Smooth muscle cell of the brain vasculature (primary cell): Measurements from ENCODE around the gene CEACAM16.
"Not testable (repeated sequence)": the region's sequence is repeated elsewhere in the genome, so short reads cannot be mapped to it uniquely, and the experiment has no call there.

Experiments used
- DNase-seq: peaks from one replicate; pipeline ENCODE4 v3.0.0-alpha.2; 2012; ENCODE audit warnings: low read depth, low spot score

Gene CEACAM16

GRCh38 chr19:44698492-44699201 is at the start of gene CEACAM16:
Gene CEACAM16 (plus strand): TSS chr19:44699151. CDS start chr19:44701457, 2,306 bp downstream.
- no peak for DNase-seq

GRCh38 chr19:44649578-44650145 is 49.3 kb upstream of the CEACAM16 start:
- no peak for DNase-seq

GRCh38 chr19:44653343-44653742 is 45.6 kb upstream of the CEACAM16 start:
- DNase-seq, result no peak

- no peak for DNase-seq
These were observed 44.8 kb upstream of the CEACAM16 start for GRCh38 chr19:44653977-44654774.

- DNase-seq, result no peak
These were observed 41.6 kb upstream of the CEACAM16 start for GRCh38 chr19:44657211-44657921.

GRCh38 chr19:44658069-44658733 is 40.8 kb upstream of the CEACAM16 start:
- DNase-seq, result no peak

GRCh38 chr19:44660081-44660480 is 38.9 kb upstream of the CEACAM16 start:
- DNase-seq, result no peak

GRCh38 chr19:44661205-44661604 is 37.7 kb upstream of the CEACAM16 start:
- DNase-seq, result no peak

GRCh38 chr19:44661904-44662303 is 37.0 kb upstream of the CEACAM16 start:
- no peak for DNase-seq

GRCh38 chr19:44662691-44663385 is 36.1 kb upstream of the CEACAM16 start:
- no peak for DNase-seq

- no peak for DNase-seq
These were observed 35.0 kb upstream of the CEACAM16 start for GRCh38 chr19:44663996-44664395.

- no peak for DNase-seq
These were observed 34.0 kb upstream of the CEACAM16 start for GRCh38 chr19:44664976-44665375.

- no peak for DNase-seq
These were observed 31.9 kb upstream of the CEACAM16 start for GRCh38 chr19:44666852-44667556.

- DNase-seq, result no peak
These were observed 29.8 kb upstream of the CEACAM16 start for GRCh38 chr19:44668985-44669764.

- not testable (repeated sequence) for DNase-seq
These were observed 28.9 kb upstream of the CEACAM16 start for GRCh38 chr19:44670027-44670426.

GRCh38 chr19:44671400-44671799 is 27.6 kb upstream of the CEACAM16 start, which contains the start of gene CEACAM19:
Gene CEACAM19 (plus strand): TSS chr19:44671482. CDS start chr19:44671932, 450 bp downstream.
- DNase-seq, result no peak

- DNase-seq, result no peak
These were observed 26.7 kb upstream of the CEACAM16 start for GRCh38 chr19:44672226-44672625.

- DNase-seq, result no peak
These were observed 25.4 kb upstream of the CEACAM16 start for GRCh38 chr19:44673510-44673909.

- no peak for DNase-seq
These were observed 23.4 kb upstream of the CEACAM16 start for GRCh38 chr19:44675521-44675920.
